Stimulated activated naive B cell treated with anti-CD40 and anti-IgM and Interleukin-4, amounts not matched to agents 10 μg/mL and 1 μg/mL and 100 μg/mL, for 72 hours (primary cell): ENCODE measurements around the gene THAP4.
"Not testable (repeated sequence)": the region's sequence is repeated elsewhere in the genome, so short reads cannot be mapped to it uniquely, and the experiment has no call there.

Source experiments
- ATAC-seq, 2 donors: fragments of 150-1000 bp; cut with Tn5 transposase; replicated peaks; 2 replicates each; pipeline ENCODE4 v1.10.0; 2021; ENCODE audit warnings: moderate library complexity in 1 of 2
- DNase-seq: peaks from one replicate; pipeline ENCODE4 v3.0.0; 2021
- H3K27ac Mint-ChIP-seq: one replicate; pipeline ENCODE4 v1.8.0; 2022; ENCODE audit warnings: mild to moderate bottlenecking, mixed read lengths
- H3K27me3 Mint-ChIP-seq, 2 donors: one replicate each; pipeline ENCODE4 v1.8.0; 2022; ENCODE audit warnings: mixed read lengths in 2 of 2
- H3K36me3 Mint-ChIP-seq, 2 donors: one replicate each; pipeline ENCODE4 v1.8.0; 2022; ENCODE audit warnings: mixed read lengths in 2 of 2, mild to moderate bottlenecking in 1 of 2
- H3K4me1 Mint-ChIP-seq, 2 donors: one replicate each; pipeline ENCODE4 v1.8.0; 2022; ENCODE audit warnings: mixed read lengths in 2 of 2, mild to moderate bottlenecking in 1 of 2
- H3K4me3 Mint-ChIP-seq, 2 donors: one replicate each; pipeline ENCODE4 v1.8.0; 2022; ENCODE audit warnings: mild to moderate bottlenecking in 2 of 2, mixed read lengths in 2 of 2, moderate library complexity in 1 of 2
- H3K9me3 Mint-ChIP-seq, 2 donors: one replicate each; pipeline ENCODE4 v1.8.0; 2022; ENCODE audit warnings: mixed read lengths in 2 of 2, mild to moderate bottlenecking in 1 of 2

Gene THAP4

DNA sequence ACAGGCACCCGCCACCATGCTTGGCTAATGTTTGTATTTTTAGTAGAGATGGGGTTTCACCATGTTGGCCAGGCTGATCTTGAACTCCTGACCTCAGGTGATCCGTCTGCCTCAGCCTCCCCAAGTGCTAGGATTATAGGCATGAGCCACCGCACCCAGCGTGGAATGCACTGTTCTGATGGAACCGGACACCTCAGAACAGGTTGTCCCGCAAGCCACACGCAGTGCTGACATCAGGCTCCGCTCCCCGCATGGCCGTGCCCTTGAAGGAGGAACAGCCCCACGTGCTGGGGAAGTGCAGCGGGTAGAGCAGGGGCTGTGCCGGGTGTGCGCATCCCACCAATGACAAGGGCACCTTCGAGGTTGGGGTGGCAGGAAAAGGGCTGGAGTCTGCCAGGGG is 69.7 kb downstream of the THAP4 start:
- not testable (repeated sequence) for H3K9me3 Mint-ChIP-seq, H3K36me3 Mint-ChIP-seq, ATAC-seq, H3K4me3 Mint-ChIP-seq, H3K4me1 Mint-ChIP-seq, H3K27me3 Mint-ChIP-seq, DNase-seq, H3K27ac Mint-ChIP-seq

DNA sequence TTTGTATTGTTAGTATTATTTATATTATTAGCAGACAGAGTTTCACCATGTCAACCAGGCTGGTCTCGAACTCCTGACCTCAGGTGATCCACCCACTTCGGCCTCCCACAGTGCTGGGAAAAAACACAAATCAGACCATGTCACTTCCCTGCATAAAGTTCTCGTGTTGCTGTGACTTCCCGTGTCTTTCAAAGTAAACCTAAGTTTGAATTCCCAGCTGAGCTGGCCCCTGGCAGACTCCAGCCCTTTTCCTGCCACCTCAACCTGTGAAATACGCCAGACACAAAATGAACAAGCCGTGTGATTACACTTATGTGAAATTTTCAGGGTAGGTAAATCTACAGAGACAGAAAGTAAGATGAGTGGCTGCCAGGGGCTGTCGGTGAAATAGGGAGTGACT is 70.5 kb downstream of the THAP4 start:
- no peak overlapping the region for H3K27ac Mint-ChIP-seq
- DNase-seq: no peak
- H3K4me1 Mint-ChIP-seq: peaks cover 0 to 1% of the 10 kb centered on the region in 2 donors
- peaks cover 12% of the 10 kb centered on the region in 2 donors for H3K27me3 Mint-ChIP-seq
- peaks cover 4 to 7% of the 10 kb centered on the region in 2 donors for H3K36me3 Mint-ChIP-seq
- H3K4me3 Mint-ChIP-seq: no peak overlapping the region
- no peak for ATAC-seq
- peaks cover 0 to 1% of the 10 kb centered on the region in 2 donors for H3K9me3 Mint-ChIP-seq

DNA sequence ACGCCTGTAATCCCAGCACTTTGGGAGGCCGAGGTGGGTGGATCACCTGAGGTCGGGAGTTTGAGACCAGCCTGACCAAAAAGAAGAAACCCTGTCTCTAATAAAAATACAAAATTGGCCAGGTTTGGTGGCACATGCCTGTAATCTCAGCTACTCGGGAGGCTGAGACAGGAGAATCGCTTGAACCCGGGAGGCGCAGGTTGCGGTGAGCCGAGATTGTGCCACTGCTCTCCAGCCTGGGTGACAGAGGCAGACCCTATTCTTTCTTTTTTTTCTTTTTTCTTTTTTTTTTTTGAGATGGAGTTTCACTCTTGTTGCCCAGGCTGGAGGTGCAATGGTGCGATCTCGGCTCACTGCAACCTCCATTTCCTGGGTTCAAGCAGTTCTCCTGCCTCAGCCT is 70.9 kb downstream of the THAP4 start:
- H3K4me3 Mint-ChIP-seq, ATAC-seq, H3K36me3 Mint-ChIP-seq, DNase-seq, H3K27ac Mint-ChIP-seq, H3K9me3 Mint-ChIP-seq, H3K4me1 Mint-ChIP-seq: not testable (repeated sequence)
- peaks cover 12 to 13% of the 10 kb centered on the region in 2 donors for H3K27me3 Mint-ChIP-seq

DNA sequence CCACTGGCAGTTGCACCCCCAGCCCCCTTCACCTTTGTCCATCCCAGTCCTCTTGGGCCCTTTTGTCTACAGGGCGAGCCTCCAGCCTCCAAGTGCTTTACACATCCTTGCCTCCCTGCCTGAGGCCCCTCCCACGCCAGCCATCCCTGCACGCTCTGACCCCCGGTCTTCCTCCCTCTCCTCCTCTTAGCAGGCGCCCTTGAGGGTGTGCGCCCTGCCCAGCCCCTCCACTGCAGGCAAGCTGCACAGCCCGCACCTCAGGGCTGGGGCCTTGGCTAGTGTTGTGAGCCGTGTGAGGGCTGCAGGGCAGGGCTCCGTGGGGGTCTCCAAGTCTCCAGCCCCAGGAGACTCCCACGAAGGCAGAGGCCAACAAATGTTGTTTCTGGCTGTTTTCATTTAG is 71.5 kb downstream of the THAP4 start:
- Mint-ChIP-seq H3K9me3 (peaks cover 0 to 1% of the 10 kb centered on the region in 2 donors), H3K27ac (peak overlapping the region; percentile 2), H3K4me3 (no peak overlapping the region), H3K36me3 (peaks cover 4 to 7% of the 10 kb centered on the region in 2 donors), H3K4me1 (peaks cover 0 to 1% of the 10 kb centered on the region in 2 donors), H3K27me3 (peaks cover 13 to 19% of the 10 kb centered on the region in 2 donors)
- DNase-seq: no peak
- no peak for ATAC-seq

DNA sequence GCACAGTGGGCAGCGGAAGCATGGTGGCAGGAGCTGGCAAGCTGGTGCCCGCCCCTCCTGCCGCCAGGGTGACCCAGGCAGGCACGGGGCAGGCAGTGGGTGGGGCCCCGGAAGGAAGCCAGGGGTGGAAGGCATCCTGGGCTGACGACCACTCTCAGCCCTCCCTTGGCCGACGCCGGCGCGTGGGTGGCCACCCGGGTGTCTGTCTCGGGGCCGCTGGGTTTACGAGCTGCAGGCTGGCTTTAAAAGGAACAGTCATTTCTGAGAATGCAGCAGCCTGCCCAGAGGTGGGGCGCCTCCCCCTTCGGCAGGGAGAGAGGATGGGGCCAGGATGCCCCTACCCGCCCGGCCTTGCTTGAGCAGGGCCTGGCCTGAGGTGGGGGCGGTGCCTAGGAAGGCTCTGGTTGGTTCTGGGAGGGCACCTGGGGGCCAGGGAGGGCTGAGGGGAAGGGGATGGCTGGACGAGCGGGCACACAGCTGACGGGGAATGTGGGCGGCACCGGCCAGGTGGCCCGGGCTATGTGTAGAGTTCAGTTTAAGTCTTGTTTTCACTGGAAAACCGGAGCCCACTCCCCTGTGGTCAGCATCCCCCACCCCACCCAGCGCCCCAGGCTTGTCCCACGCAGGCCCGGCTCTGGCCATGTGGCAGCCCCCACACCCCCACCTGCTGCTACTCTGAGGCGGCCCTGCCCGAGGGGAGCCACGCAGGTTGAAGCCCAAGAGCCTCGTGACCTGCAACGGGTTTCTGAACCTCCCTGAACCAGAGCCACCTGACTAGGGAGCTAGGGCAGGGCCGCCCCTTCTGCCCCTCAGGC is 72.2 kb downstream of the THAP4 start:
- no peaks in the 10 kb centered on the region for H3K9me3 Mint-ChIP-seq
- DNase-seq: no peak
- no peak overlapping the region for H3K27ac Mint-ChIP-seq
- no peak for ATAC-seq
- H3K27me3 Mint-ChIP-seq: peaks cover 16 to 25% of the 10 kb centered on the region in 2 donors
- peaks cover 0 to 6% of the 10 kb centered on the region in 2 donors for H3K4me1 Mint-ChIP-seq
- peaks cover 2 to 4% of the 10 kb centered on the region in 2 donors for H3K36me3 Mint-ChIP-seq
- no peak overlapping the region for H3K4me3 Mint-ChIP-seq

DNA sequence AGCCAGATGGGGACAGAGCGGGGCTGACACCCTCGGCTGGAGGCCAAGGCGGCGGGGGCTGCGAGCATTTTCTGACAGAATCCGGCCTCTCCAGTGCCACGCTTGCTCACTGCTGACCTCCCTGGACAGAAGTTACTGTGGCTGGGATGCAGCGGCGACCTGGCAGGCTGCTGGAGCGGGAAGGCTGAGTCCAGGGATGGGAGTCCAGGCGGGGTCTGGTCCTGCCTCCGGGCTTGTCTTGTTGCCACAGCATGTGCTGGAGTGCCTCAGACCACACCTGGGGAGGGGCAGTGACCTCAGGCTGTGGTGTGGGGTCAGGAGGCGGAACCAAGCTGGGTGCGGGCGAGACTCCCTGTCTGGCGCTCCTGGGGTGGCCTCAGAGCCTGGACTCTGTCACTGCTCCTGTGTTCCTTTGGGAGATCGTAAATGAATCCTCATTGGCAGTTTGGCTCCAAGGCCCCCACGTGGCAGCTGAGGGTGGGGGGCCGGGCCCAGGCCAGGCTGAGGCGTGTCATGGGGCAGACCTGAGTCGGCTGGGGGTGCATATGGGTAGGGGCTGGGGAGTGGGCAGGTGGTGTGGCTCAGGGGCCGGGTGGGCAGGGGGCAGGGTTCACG is 72.9 kb downstream of the THAP4 start:
- H3K27ac Mint-ChIP-seq: no peak overlapping the region
- H3K36me3 Mint-ChIP-seq: no peaks in the 10 kb centered on the region
- H3K9me3 Mint-ChIP-seq: no peaks in the 10 kb centered on the region
- H3K4me3 Mint-ChIP-seq: no peak overlapping the region
- DNase-seq (no peak), ATAC-seq (no peak)
- H3K27me3 Mint-ChIP-seq: peaks cover 17 to 28% of the 10 kb centered on the region in 2 donors
- H3K4me1 Mint-ChIP-seq: peaks cover 0 to 7% of the 10 kb centered on the region in 2 donors

DNA sequence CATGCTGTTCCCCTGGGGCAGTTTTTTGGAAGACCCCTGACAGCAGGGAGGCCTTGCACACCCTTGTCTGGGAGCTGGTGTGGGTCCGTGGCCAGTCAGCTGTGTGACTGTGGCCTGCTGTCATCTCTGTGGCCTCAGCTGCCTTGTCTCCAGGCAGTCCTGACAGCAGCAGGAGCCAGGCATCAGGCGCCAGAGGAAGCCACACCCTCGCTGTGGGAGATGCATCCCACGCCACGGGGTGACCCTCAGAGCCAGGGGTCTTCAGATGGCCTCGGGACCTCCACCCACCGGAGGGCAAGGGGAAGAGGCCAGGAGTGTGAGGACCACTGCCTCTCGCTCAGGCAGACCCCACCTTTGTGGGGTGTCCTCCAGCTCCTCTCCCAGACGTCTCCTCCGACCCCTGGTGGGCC is 73.4 kb downstream of the THAP4 start:
- H3K9me3 Mint-ChIP-seq: no peaks in the 10 kb centered on the region
- no peaks in the 10 kb centered on the region for H3K36me3 Mint-ChIP-seq
- no peak for ATAC-seq
- H3K27me3 Mint-ChIP-seq: peaks cover 17 to 30% of the 10 kb centered on the region in 2 donors
- H3K4me1 Mint-ChIP-seq: peaks cover 0 to 7% of the 10 kb centered on the region in 2 donors
- DNase-seq: no peak
- H3K4me3 Mint-ChIP-seq: no peak overlapping the region
- no peak overlapping the region for H3K27ac Mint-ChIP-seq

DNA sequence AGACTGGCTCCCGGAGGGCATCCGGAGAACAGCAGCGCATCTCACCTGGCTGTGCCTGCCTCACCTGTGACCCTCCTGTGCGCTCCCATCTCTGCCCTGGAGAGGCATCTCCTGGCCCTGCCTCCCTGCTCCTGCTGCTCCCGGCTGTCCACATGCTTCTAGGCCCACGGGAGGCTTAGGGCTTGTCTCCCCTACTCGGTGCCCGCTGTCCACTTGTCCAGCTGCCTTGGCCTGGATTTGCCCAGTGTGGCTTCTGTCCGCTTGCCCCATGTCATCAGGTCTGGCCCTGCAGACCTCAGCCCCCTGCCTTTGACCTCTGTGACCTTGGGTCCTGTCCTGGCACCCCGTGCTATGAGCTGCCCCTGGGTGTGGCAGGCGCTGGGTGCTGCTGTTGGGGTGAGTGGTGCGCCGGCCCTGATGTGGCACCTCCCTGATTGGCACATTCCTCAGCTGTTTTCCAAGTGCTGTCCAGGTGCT is 73.9 kb downstream of the THAP4 start:
- peak overlapping the region; percentile 14 for H3K27ac Mint-ChIP-seq
- peaks cover 0 to 2% of the 10 kb centered on the region in 2 donors for H3K36me3 Mint-ChIP-seq
- peaks cover 2% of the 10 kb centered on the region in 2 donors for H3K9me3 Mint-ChIP-seq
- H3K27me3 Mint-ChIP-seq: peaks cover 21 to 35% of the 10 kb centered on the region in 2 donors
- ATAC-seq (no peak), DNase-seq (no peak)
- peaks cover 2 to 7% of the 10 kb centered on the region in 2 donors for H3K4me1 Mint-ChIP-seq
- no peak overlapping the region for H3K4me3 Mint-ChIP-seq

DNA sequence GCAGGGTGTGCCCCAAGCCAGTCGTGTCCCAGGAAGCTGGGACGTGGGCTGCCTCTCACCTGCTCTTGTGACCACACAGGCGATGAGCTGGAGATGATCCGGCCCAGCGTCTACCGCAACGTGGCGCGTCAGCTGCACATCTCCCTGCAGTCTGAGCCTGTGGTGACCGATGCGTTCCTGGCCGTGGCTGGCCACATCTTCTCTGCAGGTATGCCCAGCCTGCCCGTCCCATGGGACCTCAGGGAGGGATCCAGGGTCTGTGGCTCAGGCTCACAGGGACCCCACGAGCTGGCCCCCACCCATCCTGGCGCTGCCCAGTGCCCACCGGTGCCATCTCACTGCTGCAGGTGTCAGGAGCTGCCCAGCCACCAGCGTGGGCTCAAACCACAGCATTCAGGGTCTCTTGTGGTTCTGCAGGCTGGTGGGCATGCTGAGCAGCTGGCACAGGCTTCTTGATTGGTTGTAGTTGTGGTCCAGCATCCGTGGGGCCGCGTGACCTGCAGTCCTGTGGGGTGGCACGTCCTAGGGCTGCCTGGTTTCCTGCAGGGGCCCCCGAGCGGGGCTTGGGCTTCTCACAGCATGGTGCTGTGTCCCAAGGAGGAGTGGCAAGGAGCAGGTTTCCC is 74.6 kb downstream of the THAP4 start:
- peaks cover 2 to 7% of the 10 kb centered on the region in 2 donors for H3K4me1 Mint-ChIP-seq
- peaks cover 9% of the 10 kb centered on the region in 2 donors for H3K9me3 Mint-ChIP-seq
- ATAC-seq (no peak), DNase-seq (no peak)
- no peak overlapping the region for H3K27ac Mint-ChIP-seq
- H3K4me3 Mint-ChIP-seq: no peak overlapping the region
- H3K36me3 Mint-ChIP-seq: peaks cover 4 to 9% of the 10 kb centered on the region in 2 donors
- H3K27me3 Mint-ChIP-seq: peaks cover 28 to 42% of the 10 kb centered on the region in 2 donors

DNA sequence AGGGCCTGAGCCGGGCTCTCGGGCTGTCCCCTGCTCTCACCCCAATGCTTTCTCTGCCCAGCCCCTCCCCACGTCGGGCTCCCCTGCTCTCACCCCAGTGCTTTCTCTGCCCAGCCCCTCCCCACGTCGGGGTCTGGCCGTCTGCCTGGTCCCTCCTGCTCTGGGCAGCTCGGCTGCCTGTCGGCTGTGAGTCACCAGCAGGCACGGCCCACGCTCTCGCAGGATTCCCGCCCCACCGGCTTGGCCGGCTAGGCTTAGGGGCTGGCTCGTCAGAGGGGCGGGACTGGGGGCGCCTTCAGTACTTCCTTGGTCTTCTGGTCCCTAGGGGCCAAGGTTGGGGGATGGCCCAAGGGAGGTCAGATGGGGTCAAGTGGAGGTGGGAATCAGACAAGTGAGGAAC is 75.1 kb downstream of the THAP4 start:
- peaks cover 2 to 7% of the 10 kb centered on the region in 2 donors for H3K4me1 Mint-ChIP-seq
- no peak for DNase-seq
- peaks cover 31 to 46% of the 10 kb centered on the region in 2 donors for H3K27me3 Mint-ChIP-seq
- H3K36me3 Mint-ChIP-seq: peaks cover 4 to 11% of the 10 kb centered on the region in 2 donors
- no peak for ATAC-seq
- H3K27ac Mint-ChIP-seq: no peak overlapping the region
- H3K9me3 Mint-ChIP-seq: peaks cover 13 to 14% of the 10 kb centered on the region in 2 donors
- H3K4me3 Mint-ChIP-seq: no peak overlapping the region

DNA sequence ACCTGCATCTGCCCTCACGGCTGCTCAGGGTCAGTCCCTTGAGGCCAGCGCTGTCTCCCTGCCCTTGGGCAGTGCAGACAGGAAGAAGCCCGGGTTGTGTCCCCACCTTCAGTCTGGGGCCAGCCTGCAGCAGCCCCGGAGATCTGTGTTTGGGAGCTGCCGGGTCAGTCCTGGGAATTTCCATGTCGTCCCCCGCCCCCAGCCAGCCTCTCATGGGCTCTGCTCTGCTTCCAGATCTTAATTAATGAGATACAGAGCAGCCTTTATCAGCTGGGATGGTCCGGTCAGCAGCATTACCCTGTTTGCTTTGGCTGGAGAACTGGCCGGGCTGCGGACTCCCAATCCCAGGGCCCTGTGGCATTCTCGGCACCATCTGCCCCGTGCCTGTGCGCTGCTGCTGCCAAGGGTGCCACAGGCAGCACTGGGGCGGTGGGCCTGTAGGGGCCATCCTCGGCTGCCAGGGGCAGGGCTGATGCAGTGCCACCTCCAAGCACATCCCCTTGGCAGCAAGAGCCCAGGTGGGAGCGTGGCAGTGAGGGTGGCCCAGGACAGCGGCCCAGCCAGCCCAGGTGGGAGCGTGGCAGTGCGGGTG is 76.0 kb downstream of the THAP4 start:
- Mint-ChIP-seq H3K9me3 (peaks cover 14% of the 10 kb centered on the region in 2 donors), H3K36me3 (peaks cover 4 to 11% of the 10 kb centered on the region in 2 donors), H3K4me1 (peaks cover 2 to 7% of the 10 kb centered on the region in 2 donors), H3K4me3 (no peak overlapping the region), H3K27me3 (peaks cover 31 to 46% of the 10 kb centered on the region in 2 donors), H3K27ac (no peak overlapping the region)
- DNase-seq: no peak
- ATAC-seq: no peak

DNA sequence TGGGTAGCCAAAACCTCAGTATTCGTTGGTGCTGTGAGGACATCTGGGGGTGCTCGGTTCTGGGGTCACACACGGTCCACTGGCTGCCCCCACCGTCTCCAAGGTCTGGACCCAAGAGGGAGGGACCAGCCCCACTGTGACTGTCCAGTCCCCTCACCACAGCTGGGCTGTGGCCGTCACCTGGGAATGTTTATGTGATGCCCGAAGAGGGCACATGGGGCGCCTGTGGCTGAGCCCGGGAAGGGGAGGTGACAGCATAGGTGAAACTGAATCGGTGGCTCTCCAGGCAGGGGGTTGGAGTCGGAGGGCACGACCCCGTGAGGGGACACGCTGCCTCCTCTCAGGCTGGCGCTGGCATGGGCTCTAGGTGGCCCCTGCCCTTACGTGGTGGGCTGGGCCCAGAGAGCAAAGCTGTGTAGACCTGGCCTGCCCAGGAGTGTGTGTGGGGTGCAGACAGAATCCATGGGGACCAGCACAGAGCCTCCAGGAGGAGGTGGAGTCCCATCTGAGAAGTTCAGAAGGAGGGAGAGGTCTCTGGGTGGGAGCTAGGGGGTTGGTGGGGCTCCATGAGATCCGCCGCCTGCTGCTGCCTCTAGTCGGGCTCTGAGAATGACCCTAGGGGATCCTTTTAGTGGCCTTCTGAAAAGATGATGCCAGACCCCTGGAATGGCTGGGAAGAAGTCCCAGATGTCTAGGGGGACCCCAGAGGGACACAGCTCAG is 76.6 kb downstream of the THAP4 start:
- Mint-ChIP-seq H3K9me3 (peaks cover 14 to 16% of the 10 kb centered on the region in 2 donors), H3K27ac (peak overlapping the region; percentile 14), H3K27me3 (peaks cover 37 to 52% of the 10 kb centered on the region in 2 donors), H3K4me3 (peak overlapping the region; percentile 68 to 70), H3K36me3 (peaks cover 4 to 11% of the 10 kb centered on the region in 2 donors), H3K4me1 (peaks cover 2 to 7% of the 10 kb centered on the region in 2 donors)
- ATAC-seq: no peak
- no peak for DNase-seq

DNA sequence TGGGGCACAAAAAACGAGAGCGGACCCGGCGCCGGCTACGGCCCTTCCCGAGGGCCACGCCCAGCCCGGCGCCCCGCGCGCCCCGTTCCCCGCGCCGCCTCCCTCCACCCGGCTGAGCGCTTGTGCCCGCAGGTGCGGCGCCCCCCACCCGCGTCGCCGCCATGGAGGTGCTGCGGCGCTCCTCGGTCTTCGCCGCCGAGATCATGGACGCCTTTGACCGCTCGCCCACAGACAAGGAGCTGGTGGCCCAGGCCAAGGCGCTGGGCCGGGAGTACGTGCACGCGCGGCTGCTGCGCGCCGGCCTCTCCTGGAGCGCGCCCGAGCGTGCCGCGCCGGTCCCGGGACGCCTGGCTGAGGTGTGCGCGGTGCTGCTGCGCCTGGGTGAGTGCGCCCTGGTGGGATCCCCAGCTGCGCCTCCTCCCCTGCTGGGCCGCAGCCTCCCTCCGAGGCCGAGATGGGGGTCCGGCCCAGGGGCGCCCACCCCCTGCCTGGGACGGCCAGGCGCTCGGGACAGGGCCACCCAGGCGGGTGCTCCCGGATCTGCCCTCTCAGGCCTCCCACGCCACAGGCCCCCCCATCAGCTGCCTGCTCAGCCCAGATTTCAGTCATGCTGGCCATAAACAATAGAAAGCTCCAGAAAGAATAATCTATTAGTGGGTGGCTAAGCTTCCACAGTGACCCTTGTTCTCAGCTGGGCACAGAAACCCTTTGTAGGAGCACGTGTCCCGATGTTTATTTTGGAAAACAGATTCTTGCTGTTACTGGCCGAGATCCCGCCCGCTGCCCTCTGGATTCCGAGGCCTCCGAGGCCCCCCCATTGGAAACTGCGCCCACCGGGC is 77.4 kb downstream of the THAP4 start:
- ATAC-seq (peak; percentile 23 to 46), DNase-seq (no peak)
- H3K4me1 Mint-ChIP-seq: peaks cover 2 to 7% of the 10 kb centered on the region in 2 donors
- peak overlapping the region; percentile 68 to 70 for H3K4me3 Mint-ChIP-seq
- H3K36me3 Mint-ChIP-seq: peaks cover 4 to 11% of the 10 kb centered on the region in 2 donors
- H3K9me3 Mint-ChIP-seq: peaks cover 14 to 16% of the 10 kb centered on the region in 2 donors
- no peak overlapping the region for H3K27ac Mint-ChIP-seq
- peaks cover 40 to 60% of the 10 kb centered on the region in 2 donors for H3K27me3 Mint-ChIP-seq
